Neural cell (in vitro differentiated cells): Measurements from ENCODE around the gene KIF12. TPM values are rescaled to one million over a fixed set of nuclear protein-coding genes. Genes with fewer than 3 reads are reported as not detected.

Experiments
- H2AFZ ChIP-seq: fragments of 200-600, 300-800 bp; sonication (generic), shearing (Covaris generic); 2 replicates; pipeline ENCODE4 v1.6.0; 2014; ENCODE audit warnings: low read depth, mild to moderate bottlenecking, antibody characterized with exemption, low read length, moderate library complexity
- H3F3A ChIP-seq: fragments of 200-600 bp; shearing (Covaris generic); 2 replicates; pipeline ENCODE4 v1.6.1; 2016; ENCODE audit warnings: mild to moderate bottlenecking, moderate library complexity, mixed read lengths, antibody characterized with exemption, low read length; ENCODE audit not compliant: insufficient read depth, poor library complexity, severe bottlenecking
- H3K27ac ChIP-seq: fragments of 200-600, 300-800 bp; sonication (generic), shearing (Covaris generic); 2 replicates; pipeline ENCODE4 v1.5.1; 2014; ENCODE audit warnings: mild to moderate bottlenecking, low read length, moderate library complexity
- H3K27me3 ChIP-seq: fragments of 300-800, 200-600 bp; sonication (generic), shearing (Covaris generic); 2 replicates; pipeline ENCODE4 v1.6.0; 2014; ENCODE audit warnings: mild to moderate bottlenecking, low read depth, low read length, moderate library complexity; ENCODE audit not compliant: insufficient read depth
- H3K36me3 ChIP-seq: fragments of 300-800, 200-600 bp; sonication (generic), shearing (Covaris generic); 2 replicates; pipeline ENCODE4 v1.5.1; 2014; ENCODE audit warnings: mild to moderate bottlenecking, antibody characterized with exemption, low read length, moderate library complexity; ENCODE audit not compliant: insufficient read depth
- H3K4me2 ChIP-seq: fragments of 300-800, 200-600 bp; sonication (generic), shearing (Covaris generic); 2 replicates; pipeline ENCODE4 v1.6.0; 2014; ENCODE audit warnings: mild to moderate bottlenecking, low read length
- H3K4me3 ChIP-seq: fragments of 300-800, 200-600 bp; sonication (generic), shearing (Covaris generic); 2 replicates; pipeline ENCODE4 v1.5.1; 2014; ENCODE audit warnings: mild to moderate bottlenecking, low read length, moderate library complexity
- H3K79me2 ChIP-seq: fragments of 200-600 bp; shearing (Covaris generic); replicated peaks from 2 replicates; pipeline ENCODE4 v1.6.0; 2014; ENCODE audit warnings: mild to moderate bottlenecking, low read length, moderate library complexity; ENCODE audit not compliant: insufficient read depth
- H3K9ac ChIP-seq: fragments of 300-800, 200-600 bp; sonication (generic), shearing (Covaris generic); 2 replicates; pipeline ENCODE4 v1.6.1; 2016; ENCODE audit warnings: mild to moderate bottlenecking, low read length, mixed read lengths
- H3K9me2 ChIP-seq: fragments of 200-600 bp; shearing (Covaris generic); 2 replicates; pipeline ENCODE4 v1.6.1; 2016; ENCODE audit warnings: mild to moderate bottlenecking, low read length, mixed read lengths; ENCODE audit not compliant: insufficient read depth
- H3K9me3 ChIP-seq: fragments of 200-600, 300-800 bp; sonication (generic), shearing (Covaris generic); 2 replicates; pipeline ENCODE4 v1.6.1; 2016; ENCODE audit warnings: mild to moderate bottlenecking, mixed run types, low read length, moderate library complexity, mixed read lengths
- H4K20me1 ChIP-seq: fragments of 200-600 bp; shearing (Covaris generic); 2 replicates; pipeline ENCODE4 v1.6.1; 2016; ENCODE audit warnings: mild to moderate bottlenecking, mixed run types; ENCODE audit not compliant: insufficient read depth
- EP300 ChIP-seq: fragments of 450-650 bp; conservative IDR thresholded peaks from 2 replicates; pipeline ENCODE4 v1.6.1; 2014; ENCODE audit warnings: antibody characterized with exemption, mild to moderate bottlenecking, moderate library complexity; ENCODE audit not compliant: poor library complexity, severe bottlenecking
- EZH2 ChIP-seq: fragments of 200-600, 300-800 bp; shearing (Covaris generic), sonication (generic); IDR thresholded peaks from 2 replicates; pipeline ENCODE4 v1.6.1; 2014; ENCODE audit warnings: antibody characterized with exemption, low read length, borderline replicate concordance, mild to moderate bottlenecking; ENCODE audit not compliant: insufficient read depth, poor library complexity, severe bottlenecking
- MXI1 ChIP-seq: fragments of 450-650 bp; conservative IDR thresholded peaks from 2 replicates; pipeline ENCODE4 v1.6.1; 2014; ENCODE audit warnings: antibody characterized with exemption, mild to moderate bottlenecking; ENCODE audit not compliant: poor library complexity, severe bottlenecking
- POLR2AphosphoS5 ChIP-seq: IDR thresholded peaks from 2 replicates; pipeline ENCODE4 v1.6.1; 2012
- RAD21 ChIP-seq: fragments of 450-650 bp; conservative IDR thresholded peaks from 2 replicates; pipeline ENCODE4 v1.6.1; 2014; ENCODE audit warnings: antibody characterized with exemption, mild to moderate bottlenecking, moderate library complexity
- SMC3 ChIP-seq: fragments of 450-650 bp; conservative IDR thresholded peaks from 2 replicates; pipeline ENCODE4 v1.6.1; 2014; ENCODE audit warnings: antibody characterized with exemption, mild to moderate bottlenecking, moderate library complexity; ENCODE audit not compliant: poor library complexity
- TAF1 ChIP-seq: IDR thresholded peaks from 2 replicates; pipeline ENCODE4 v1.6.1; 2012; ENCODE audit warnings: low read depth
- polyA plus RNA-seq: library from polyadenylated mRNA; depleted of rRNA; stranded (reverse); fragments of >200 nt; gene quantifications from 2 replicates; pipeline ENCODE4 v1.2.3, GENCODE V29; 2014
- TF ChIP-seq, protein P1 (sequence below): fragments of 450-650 bp; IDR thresholded peaks from 2 replicates; pipeline ENCODE4 v1.5.1; 2014; ENCODE audit warnings: antibody characterized with exemption, mild to moderate bottlenecking, moderate library complexity; ENCODE audit not compliant: poor library complexity, severe bottlenecking
- TF ChIP-seq, protein P2 (sequence below): IDR thresholded peaks from 2 replicates; pipeline ENCODE4 v1.6.1; 2012; ENCODE audit warnings: borderline replicate concordance

KIF12 gene
- polyA plus RNA-seq, 1 donor from 2014 or later: not detected

DNA sequence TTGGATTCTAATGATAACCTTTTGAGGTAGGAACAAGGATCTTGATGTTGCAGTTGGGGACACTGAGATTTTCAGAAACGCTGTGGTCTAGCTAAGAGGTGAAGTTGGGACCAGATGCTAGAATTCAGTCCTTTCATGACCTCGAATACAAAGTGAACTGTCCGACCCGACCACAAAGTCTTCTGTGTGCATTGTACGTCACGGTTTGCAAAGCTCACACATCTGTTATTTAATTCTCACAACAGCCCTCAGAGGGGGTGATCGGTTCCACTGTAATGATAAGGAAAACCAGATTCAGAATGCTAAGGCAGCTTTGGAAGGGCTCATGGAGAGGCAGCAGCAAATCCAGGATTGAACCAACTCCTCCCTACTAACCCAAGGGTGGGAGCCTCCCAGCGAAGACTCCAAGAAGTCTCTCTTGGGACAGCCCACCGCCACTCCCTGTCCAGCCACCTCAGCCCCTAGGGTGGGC lies 16.6 kb upstream of the KIF12 start:
- H3K79me2 ChIP-seq: no peaks in the 10 kb centered on the region
- H3K27me3 ChIP-seq: no peaks in the 10 kb centered on the region
- no peaks in the 10 kb centered on the region for H3K36me3 ChIP-seq

DNA sequence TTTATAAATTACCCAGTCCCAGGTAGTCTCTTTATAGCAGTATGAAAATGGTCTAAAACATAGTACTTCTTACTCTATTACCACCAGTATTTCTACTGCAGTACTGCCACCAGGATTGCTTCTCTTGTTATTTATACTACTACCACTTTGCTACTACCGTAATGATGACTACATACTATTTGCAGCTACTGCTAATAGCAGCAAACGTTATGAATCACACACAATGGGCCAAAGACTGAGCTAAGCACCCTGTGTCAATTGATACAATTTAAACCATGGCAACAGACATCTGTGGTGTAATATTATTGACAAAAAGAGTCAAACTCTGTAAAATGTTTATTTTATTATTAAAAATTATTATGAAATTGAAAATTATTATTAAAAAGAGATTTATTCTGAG lies 15.3 kb upstream of the KIF12 start:
- H3K9me2 ChIP-seq: no peaks in the 10 kb centered on the region
- no peak overlapping the region for H3K4me3 ChIP-seq
- H3K9ac ChIP-seq: no peak overlapping the region
- H3K9me3 ChIP-seq: no peaks in the 10 kb centered on the region
- H3K79me2 ChIP-seq: no peaks in the 10 kb centered on the region
- H3K27me3 ChIP-seq: no peaks in the 10 kb centered on the region
- TF ChIP-seq MXI1: no peak
- no peak for TF ChIP-seq EP300
- TF ChIP-seq EZH2: no peak
- TF ChIP-seq, protein P1, sequence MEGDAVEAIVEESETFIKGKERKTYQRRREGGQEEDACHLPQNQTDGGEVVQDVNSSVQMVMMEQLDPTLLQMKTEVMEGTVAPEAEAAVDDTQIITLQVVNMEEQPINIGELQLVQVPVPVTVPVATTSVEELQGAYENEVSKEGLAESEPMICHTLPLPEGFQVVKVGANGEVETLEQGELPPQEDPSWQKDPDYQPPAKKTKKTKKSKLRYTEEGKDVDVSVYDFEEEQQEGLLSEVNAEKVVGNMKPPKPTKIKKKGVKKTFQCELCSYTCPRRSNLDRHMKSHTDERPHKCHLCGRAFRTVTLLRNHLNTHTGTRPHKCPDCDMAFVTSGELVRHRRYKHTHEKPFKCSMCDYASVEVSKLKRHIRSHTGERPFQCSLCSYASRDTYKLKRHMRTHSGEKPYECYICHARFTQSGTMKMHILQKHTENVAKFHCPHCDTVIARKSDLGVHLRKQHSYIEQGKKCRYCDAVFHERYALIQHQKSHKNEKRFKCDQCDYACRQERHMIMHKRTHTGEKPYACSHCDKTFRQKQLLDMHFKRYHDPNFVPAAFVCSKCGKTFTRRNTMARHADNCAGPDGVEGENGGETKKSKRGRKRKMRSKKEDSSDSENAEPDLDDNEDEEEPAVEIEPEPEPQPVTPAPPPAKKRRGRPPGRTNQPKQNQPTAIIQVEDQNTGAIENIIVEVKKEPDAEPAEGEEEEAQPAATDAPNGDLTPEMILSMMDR: no peak
- no peak for TF ChIP-seq POLR2AphosphoS5
- TF ChIP-seq SMC3: no peak
- TF ChIP-seq, protein P2, sequence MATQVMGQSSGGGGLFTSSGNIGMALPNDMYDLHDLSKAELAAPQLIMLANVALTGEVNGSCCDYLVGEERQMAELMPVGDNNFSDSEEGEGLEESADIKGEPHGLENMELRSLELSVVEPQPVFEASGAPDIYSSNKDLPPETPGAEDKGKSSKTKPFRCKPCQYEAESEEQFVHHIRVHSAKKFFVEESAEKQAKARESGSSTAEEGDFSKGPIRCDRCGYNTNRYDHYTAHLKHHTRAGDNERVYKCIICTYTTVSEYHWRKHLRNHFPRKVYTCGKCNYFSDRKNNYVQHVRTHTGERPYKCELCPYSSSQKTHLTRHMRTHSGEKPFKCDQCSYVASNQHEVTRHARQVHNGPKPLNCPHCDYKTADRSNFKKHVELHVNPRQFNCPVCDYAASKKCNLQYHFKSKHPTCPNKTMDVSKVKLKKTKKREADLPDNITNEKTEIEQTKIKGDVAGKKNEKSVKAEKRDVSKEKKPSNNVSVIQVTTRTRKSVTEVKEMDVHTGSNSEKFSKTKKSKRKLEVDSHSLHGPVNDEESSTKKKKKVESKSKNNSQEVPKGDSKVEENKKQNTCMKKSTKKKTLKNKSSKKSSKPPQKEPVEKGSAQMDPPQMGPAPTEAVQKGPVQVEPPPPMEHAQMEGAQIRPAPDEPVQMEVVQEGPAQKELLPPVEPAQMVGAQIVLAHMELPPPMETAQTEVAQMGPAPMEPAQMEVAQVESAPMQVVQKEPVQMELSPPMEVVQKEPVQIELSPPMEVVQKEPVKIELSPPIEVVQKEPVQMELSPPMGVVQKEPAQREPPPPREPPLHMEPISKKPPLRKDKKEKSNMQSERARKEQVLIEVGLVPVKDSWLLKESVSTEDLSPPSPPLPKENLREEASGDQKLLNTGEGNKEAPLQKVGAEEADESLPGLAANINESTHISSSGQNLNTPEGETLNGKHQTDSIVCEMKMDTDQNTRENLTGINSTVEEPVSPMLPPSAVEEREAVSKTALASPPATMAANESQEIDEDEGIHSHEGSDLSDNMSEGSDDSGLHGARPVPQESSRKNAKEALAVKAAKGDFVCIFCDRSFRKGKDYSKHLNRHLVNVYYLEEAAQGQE: no peak
- TF ChIP-seq TAF1: no peak
- TF ChIP-seq RAD21: no peak
- no peaks in the 10 kb centered on the region for H4K20me1 ChIP-seq
- no peaks in the 10 kb centered on the region for H3F3A ChIP-seq
- H3K27ac ChIP-seq: no peak overlapping the region
- no peak overlapping the region for H2AFZ ChIP-seq
- H3K4me2 ChIP-seq: no peak overlapping the region
- H3K36me3 ChIP-seq: no peaks in the 10 kb centered on the region

More for the DNA sequence above, 16.6 kb upstream of the KIF12 start:
- Histone ChIP-seq H3K4me3 (no peak overlapping the region), H3K9me3 (no peaks in the 10 kb centered on the region), H3K9me2 (no peaks in the 10 kb centered on the region), H4K20me1 (no peaks in the 10 kb centered on the region), H3K27ac (no peak overlapping the region), H2AFZ (no peak overlapping the region), H3K4me2 (no peak overlapping the region), H3F3A (no peaks in the 10 kb centered on the region), H3K9ac (no peak overlapping the region)
- TF ChIP-seq EZH2: no peak
- no peak for TF ChIP-seq TAF1
- no peak for TF ChIP-seq RAD21
- no peak for TF ChIP-seq SMC3
- TF ChIP-seq, protein P1: no peak
- TF ChIP-seq, protein P2: no peak
- TF ChIP-seq MXI1: no peak
- TF ChIP-seq POLR2AphosphoS5: no peak
- no peak for TF ChIP-seq EP300
